H1 (cell line): Measurements from ENCODE around the gene FAIM2. TPM values are rescaled to one million over a fixed set of nuclear protein-coding genes. Genes with fewer than 3 reads are reported as not detected.
A peak's percentile ranks its signal among the peaks of the same experiment; 100 is the strongest.

ENCODE experiments used
- ATF3 ChIP-seq: IDR thresholded peaks from 2 replicates; pipeline ENCODE4 v1.6.1; 2011; ENCODE audit warnings: low read depth, mild to moderate bottlenecking, low read length; ENCODE audit not compliant: insufficient read depth
- CBX5 ChIP-seq: fragments of 300-800, 300-1000 bp; sonication (generic); IDR thresholded peaks from 2 replicates; pipeline ENCODE4 v1.7.1; 2016; ENCODE audit warnings: antibody characterized with exemption, low read length, low read depth
- CBX8 ChIP-seq: fragments of 300-800, 300-1000 bp; sonication (generic); IDR thresholded peaks from 2 replicates; pipeline ENCODE4 v1.7.1; 2016; ENCODE audit warnings: low read depth, low read length, borderline replicate concordance
- EGR1 ChIP-seq: IDR thresholded peaks from 2 replicates; pipeline ENCODE4 v1.6.1; 2011; ENCODE audit warnings: low read depth, low read length, borderline replicate concordance
- HDAC2 ChIP-seq, 2 experiments: fragments of 300-600 bp in 1 of 2; sonication (generic) in 1 of 2; IDR thresholded peaks; 2 replicates each; pipeline ENCODE4 v1.6.1; 2011 to 2012; ENCODE audit warnings: low read depth in 2 of 2, low read length in 2 of 2, mild to moderate bottlenecking in 2 of 2, moderate library complexity in 2 of 2, borderline replicate concordance in 1 of 2, inconsistent platforms in 1 of 2
- RBBP5 ChIP-seq: IDR thresholded peaks from 2 replicates; pipeline ENCODE4 v1.7.1; 2012; ENCODE audit warnings: low read depth, mild to moderate bottlenecking, inconsistent platforms, low read length, moderate library complexity, borderline replicate concordance
- RFX5 ChIP-seq: IDR thresholded peaks from 2 replicates; pipeline ENCODE4 v1.6.1; 2011; ENCODE audit warnings: low read depth, low read length, improper control_type of control experiment, borderline replicate concordance
- SP4 ChIP-seq: IDR thresholded peaks from 2 replicates; pipeline ENCODE4 v1.6.1; 2012; ENCODE audit warnings: low read length, inconsistent platforms
- TAF7 ChIP-seq: optimal IDR thresholded peaks from 2 replicates; pipeline ENCODE3; 2011; ENCODE audit warnings: low read depth, mild to moderate bottlenecking, inconsistent platforms, low read length, moderate library complexity, borderline replicate concordance
- polyA plus RNA-seq, 7 experiments: library from polyadenylated mRNA; depleted of rRNA in 3 of 7; stranded (reverse) in 5 of 7; unstranded in 2 of 7; fragments of >200 nt in 5 of 7; fragments of 200-250 nt in 2 of 7; gene quantifications; 1 replicate in 5 of 7; 2 replicates in 1 of 7; 4 replicates in 1 of 7; pipeline versions ENCODE4 v1.2.1 to v1.2.3, GENCODE V29; 2011 to 2013; ENCODE audit warnings: missing spikeins in 2 of 7, mixed read lengths in 2 of 7
- total RNA-seq: library from RNA; stranded (reverse); fragmentation: NEBNext Ultra II Directional; extraction: Animal tissue kit (Norgen Biotek cat#: 25700); gene quantifications from 2 replicates; pipeline ENCODE4 v1.2.1, GENCODE V29; 2021
- TF ChIP-seq, protein P1 (sequence below), 3 experiments: IDR thresholded peaks; 1 replicate in 2 of 3; 2 replicates in 1 of 3; pipeline versions ENCODE4 v1.5.1 to v1.6.1; 2011; ENCODE audit warnings: low read length in 3 of 3, mild to moderate bottlenecking in 3 of 3, inconsistent platforms in 2 of 3, low read depth in 1 of 3, moderate library complexity in 1 of 3; ENCODE audit not compliant: insufficient read depth in 1 of 3; ENCODE audit errors: control extremely low read depth in 1 of 3

FAIM2 gene
- total and polyA plus RNA-seq, 2 of the 8 experiments (the other 6 are each of a cell fraction or from before 2014, with no cell fraction given): 0.89 to 1.3 TPM

GRCh38 chr12:49842519-49843352, 61.0 kb downstream of the FAIM2 start, which contains the start of gene BCDIN3D (continued):
- TF ChIP-seq, protein P1, sequence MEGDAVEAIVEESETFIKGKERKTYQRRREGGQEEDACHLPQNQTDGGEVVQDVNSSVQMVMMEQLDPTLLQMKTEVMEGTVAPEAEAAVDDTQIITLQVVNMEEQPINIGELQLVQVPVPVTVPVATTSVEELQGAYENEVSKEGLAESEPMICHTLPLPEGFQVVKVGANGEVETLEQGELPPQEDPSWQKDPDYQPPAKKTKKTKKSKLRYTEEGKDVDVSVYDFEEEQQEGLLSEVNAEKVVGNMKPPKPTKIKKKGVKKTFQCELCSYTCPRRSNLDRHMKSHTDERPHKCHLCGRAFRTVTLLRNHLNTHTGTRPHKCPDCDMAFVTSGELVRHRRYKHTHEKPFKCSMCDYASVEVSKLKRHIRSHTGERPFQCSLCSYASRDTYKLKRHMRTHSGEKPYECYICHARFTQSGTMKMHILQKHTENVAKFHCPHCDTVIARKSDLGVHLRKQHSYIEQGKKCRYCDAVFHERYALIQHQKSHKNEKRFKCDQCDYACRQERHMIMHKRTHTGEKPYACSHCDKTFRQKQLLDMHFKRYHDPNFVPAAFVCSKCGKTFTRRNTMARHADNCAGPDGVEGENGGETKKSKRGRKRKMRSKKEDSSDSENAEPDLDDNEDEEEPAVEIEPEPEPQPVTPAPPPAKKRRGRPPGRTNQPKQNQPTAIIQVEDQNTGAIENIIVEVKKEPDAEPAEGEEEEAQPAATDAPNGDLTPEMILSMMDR (IDR thresholded peaks at IDR 0.05; ENCODE audit: control extremely low read depth in 1 of 3, insufficient read depth in 1 of 3, low read depth in 1 of 3, low read length in 3 of 3): no peak
- TF ChIP-seq CBX8: no peak
- peak; percentile 52 to 81; a peak in 2 of 4 replicates for TF ChIP-seq HDAC2 (IDR thresholded peaks at IDR 0.05; ENCODE audit: borderline replicate concordance in 1 of 2, low read depth in 2 of 2, low read length in 2 of 2)
- no peak for TF ChIP-seq RBBP5
- TF ChIP-seq CBX5: no peak
- TF ChIP-seq ATF3: no peak
- TF ChIP-seq EGR1: peak; percentile 99
- TF ChIP-seq SP4: no peak
- TF ChIP-seq RFX5: no peak
- no peak for TF ChIP-seq TAF7
